ENCODE measurements around the gene ZDHHC12.

The ZDHHC12 gene

DNA sequence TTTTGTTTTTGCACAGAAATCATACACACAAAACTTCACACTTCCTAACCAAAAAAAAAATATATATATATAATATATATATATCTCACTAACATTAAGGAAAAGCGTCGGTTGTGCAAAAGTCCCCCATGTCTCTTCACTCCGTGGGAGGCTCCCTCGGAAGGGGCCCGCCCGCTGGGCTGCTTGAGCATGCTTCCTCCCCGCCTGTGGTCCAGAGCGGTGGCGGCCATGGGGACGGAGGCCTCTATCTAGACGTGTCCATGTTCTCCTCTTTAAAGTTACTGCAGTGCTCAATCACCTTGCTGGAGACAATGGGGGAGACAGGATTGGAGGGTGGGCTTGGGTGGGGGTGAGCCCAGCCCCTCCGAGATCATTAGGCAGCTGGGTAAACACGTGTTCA is 7.2 kb upstream of the ZDHHC12 start:
- DNase-seq (ENCODE audit: low read depth in 2 of 2, low spot score in 1 of 2), result no peak

DNA sequence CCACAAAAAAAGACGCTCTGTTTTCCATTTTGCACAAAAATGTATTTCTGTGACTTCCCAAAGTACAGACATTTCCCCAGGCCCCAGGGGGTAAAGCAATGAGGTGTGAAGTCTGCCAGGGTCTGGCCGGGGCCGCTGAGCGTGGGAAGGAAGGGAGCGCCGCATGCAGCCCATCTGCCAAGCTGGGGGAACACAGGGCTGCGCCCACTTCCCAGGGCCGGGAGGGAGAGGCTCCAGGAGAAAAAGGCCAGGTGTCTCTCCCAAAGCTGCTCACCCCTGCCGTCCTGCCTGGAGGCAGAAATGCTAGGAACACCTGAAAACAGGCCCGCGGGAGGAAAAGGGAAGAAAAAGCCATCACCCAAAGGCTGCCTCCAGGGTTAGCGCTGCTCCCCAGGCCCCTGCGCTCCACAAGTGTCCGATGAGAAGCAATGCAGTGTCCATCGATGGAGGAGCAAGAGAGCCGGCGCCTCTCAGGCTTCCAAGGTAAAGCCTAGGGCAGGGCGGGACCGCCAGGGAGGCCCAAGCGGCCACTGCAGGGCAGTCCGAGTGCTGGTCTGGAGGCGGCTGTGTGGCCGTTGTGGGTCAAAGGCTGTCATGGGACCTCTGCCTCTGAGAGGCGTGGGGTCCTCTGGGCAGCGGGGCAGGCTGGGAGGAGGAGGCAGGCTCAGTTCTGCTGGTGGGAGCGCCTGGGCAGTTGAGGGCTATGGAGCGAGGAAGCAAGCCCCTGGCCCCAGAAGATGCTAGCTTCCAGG is 6.0 kb upstream of the ZDHHC12 start:
- DNase-seq (ENCODE audit: low read depth in 2 of 2, low spot score in 1 of 2), result no peak

DNA sequence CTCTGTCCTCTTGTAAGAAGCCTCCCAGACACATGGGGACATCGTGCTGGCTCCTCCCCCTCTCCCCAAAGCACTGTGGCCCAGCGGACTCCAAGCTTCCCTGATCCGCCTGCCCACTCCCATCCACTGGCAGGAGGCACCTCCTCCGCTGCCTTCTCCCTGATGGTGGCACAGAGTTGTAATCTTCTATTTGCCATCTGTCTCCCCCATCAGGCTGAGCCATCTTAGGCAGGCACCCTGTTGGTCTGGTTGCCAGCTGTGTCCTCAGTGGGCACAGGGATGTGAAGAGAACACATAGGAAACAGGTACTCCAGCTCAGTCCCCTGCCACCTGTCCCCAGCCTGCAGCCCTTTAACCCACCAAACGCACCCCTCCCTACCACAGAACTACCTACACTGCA is 5.4 kb upstream of the ZDHHC12 start:
- DNase-seq (ENCODE audit: low read depth in 2 of 2, low spot score in 1 of 2), result no peak

DNA sequence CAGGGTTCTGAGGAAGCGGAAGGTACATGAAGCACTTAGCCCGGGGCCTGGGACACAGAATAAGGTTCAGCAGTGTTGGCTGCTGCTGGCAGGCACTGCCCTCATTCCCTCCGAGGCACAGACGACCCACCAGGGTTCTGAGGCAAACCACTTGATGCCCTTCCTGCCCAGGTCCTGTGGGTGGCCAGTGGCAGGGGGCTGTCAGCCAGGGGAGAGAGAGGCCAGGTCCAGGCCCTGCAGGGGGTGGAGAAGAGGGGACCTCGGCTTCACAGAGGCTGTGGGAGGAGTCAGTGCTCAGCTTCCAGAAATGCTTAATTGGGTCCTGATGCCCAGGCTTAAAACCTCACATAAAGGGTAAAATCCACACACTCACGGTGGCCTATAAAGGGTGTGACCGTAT is 4.4 kb upstream of the ZDHHC12 start:
- DNase-seq (ENCODE audit: low read depth in 2 of 2, low spot score in 1 of 2), result no peak

DNA sequence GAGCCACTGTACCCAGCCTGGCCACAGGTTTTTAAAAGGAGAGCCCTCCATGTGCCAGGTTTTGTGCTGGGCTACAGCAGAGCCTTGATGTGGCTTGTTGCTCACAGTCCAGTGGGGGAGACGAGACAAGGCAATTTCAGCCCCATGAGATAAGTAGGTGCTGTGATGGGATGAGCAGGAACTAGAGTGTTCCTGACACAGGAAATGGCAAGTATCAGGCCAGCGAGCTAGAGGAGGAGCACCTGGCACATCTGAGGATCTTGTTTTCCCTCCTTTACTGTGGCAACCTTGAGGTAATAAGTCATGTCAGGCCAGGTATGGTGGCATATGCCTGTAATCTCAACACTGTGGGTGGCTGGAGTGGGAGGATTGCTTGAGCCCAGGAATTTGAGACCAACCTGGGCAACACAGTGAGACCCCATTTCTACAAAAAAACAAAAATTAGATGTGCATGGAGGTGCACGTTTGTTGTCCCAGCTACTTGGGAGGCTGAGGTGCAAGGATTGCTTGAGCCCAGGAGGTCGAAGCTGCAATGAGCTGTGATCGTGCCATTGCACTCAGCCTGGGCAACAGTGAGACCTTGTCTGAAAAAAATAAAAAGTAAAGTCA is 3.8 kb upstream of the ZDHHC12 start:
- no peak for DNase-seq (ENCODE audit: low read depth in 2 of 2, low spot score in 1 of 2)

DNA sequence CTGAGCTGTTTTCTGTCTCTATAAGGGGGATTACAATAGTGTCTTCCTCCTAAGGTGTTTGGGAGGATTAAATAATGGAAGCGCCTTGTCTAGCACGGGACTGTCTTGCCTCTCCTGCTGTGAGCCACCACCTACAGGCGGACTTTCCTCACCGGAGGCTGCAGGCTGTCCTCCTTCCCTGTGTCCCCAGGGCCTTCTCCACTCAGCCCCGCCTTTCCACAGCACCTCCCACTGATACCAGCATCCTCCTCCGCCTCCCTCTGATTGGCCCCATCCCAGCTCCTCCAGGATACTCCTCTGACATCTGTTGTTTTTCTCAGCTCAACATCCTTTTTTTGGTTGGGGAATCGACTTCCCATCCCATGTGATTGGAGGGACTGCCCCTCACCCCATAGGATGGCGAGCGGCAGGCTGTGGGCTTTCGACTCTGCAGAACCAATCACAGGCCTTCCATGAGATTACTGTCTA is 851 bp upstream of the ZDHHC12 start:
- DNase-seq (ENCODE audit: low read depth in 2 of 2, low spot score in 1 of 2), result no peak

DNA sequence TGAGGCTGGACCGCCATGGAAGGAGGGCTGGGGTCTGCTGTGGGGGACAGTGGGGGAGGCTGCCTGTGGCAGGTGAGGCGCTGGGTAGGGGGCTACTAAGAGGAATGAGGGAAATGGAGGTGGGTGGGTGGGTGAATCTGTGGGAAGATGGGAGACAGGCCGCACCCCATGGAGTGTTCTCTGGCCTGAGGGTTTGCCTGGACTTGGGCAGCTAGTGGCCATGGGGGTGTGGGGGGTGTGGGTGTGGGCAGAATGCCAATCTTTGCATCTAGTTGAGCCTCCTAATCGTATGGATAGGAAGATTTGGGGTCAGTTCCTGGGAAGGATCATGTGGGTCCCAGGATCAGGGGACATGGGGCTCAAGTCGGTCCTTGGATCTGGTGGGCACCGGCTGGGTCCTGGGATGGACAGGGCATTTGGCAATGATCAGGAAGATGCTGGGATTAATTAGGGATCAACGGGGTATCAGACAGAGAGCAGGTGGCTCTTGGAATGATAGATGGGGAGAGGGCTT is 518 bp downstream of the ZDHHC12 start:
- no peak for DNase-seq (ENCODE audit: low read depth in 2 of 2, low spot score in 1 of 2)

DNA sequence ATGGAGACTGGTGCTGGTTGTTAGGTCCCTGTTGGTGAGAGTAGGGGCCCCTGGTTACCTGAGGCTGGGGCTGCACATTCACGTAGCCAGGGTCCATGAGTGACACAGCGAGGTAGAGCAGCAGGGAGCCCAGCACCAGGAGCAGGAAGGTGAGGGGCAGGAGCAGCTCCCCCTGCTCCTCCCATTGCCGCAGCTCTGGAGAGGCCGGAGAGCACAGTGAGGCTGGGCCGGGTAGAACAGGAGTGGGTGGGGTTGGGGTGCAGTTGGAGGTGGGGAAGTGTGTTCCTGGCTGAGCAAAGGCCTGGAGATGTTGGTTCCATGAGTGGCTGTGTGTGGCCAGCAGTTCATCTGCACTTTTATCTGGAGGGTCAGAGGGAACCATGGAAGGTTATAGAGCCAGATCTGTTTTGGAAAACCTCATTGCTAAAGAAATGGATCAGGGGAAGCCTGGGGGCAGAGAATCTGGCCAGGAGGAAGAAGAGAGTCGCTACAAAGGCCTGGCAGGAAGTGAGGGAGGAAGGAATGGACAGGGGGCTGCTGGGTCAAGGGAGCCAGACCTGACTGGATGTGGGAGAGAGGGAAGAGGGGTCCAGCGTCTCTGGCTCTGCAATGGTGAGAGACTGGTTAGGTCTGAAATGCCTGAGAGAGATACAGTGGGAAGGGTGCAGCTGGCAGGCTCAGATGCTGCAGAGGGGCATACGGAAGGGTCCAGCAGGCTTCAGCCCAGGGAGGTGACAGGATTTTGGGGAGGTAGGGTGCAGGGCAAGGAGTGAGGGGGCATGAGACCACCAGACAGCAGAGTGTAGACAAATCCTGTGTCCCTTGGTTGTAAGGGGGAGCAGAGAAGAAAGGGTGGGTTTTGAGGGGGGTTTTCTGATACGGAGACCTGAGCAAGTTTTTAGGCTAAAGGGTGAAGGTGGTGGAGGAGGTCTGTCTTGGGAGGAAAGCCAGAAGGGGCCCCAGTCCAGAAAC is 1.3 kb downstream of the ZDHHC12 start:
- DNase-seq (ENCODE audit: low read depth in 2 of 2, low spot score in 1 of 2), result no peak

DNA sequence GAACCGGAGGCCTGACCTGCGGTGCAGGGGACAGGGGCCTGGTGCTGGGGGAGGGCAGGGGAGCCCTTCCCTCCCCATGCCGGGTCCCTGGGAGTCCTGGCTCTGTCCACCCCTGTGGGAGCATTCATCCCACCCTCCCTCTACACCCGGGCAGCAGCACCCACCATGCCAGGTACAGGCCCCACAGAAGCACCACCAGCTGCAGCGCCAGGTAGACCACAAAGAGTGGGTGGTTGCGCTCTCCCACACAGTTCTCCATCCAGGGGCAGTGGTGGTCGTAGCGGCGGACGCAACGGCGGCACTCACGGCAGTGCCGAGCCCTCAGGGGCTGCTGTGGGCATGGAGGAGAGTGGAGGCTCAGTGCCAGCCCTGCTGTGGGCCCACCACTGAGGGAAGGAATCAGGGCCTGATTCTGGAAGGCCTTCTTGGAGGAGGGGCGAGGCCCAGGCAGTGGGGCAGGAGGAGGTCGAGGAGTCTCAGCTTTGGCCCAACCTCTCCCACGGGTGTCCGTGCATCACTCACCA is 2.4 kb downstream of the ZDHHC12 start:
- DNase-seq (ENCODE audit: low read depth in 2 of 2, low spot score in 1 of 2), result no peak

DNA sequence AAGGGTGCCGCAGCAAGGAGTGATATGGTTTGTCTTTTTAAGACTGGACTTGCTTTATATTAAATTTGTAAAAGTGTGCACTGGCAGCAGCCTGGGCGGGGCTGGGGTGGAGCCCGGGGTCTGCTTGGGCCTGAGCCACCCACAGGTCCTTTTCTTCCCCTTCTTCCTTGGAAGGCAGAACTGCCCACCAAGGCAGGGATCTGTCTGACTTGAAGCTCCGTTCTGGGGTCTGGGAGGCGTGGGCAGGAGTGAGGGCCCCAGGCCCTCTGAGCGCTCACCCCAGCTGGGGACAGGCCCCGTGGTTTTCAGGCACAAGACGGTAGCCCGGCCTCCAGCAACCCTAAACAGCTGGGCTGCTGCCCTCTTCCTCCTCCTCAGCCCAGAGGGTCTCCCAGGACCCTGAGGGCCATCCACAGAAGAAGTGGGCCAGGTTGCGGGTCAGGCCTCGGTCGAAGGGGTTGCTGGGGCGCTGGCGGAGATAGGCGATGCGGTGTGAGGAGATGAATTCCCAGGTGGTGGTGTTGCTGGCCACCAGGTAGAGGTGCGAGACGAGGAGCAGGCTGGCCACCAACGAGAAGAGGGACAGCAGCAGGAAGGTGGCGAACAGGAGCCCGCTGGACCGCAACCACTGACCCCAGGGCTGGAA is 3.0 kb downstream of the ZDHHC12 start:
- DNase-seq (ENCODE audit: low read depth in 2 of 2, low spot score in 1 of 2), result no peak

DNA sequence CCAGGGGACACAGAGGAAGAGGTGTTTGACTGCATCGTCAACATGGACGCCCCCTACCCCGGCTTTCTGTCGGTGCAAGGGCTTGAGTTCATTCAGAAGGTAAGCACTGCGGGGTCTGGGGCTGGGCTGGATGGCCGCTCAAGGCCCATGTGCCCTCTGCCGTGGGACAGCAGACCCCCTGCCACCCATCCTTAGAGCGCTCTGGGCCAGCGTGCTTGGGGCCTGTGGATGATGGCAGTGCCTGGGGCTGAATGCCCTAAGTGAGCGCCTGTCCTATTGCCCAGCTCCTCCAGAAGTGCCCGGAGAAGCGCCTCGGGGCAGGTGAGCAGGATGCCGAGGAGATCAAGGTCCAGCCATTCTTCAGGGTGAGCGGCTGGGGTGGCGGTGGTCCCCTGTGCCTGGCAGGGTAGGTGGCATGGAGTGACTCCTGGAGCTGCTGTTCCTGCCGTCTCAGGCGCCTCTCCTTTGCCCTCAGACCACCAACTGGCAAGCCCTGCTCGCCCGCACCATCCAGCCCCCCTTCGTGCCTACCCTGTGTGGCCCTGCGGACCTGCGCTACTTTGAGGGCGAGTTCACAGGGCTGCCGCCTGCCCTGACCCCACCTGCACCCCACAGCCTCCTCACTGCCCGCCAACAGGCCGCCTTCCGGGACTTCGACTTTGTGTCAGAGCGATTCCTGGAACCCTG is 3.9 kb downstream of the ZDHHC12 start:
- no peak for DNase-seq (ENCODE audit: low read depth in 2 of 2, low spot score in 1 of 2)

DNA sequence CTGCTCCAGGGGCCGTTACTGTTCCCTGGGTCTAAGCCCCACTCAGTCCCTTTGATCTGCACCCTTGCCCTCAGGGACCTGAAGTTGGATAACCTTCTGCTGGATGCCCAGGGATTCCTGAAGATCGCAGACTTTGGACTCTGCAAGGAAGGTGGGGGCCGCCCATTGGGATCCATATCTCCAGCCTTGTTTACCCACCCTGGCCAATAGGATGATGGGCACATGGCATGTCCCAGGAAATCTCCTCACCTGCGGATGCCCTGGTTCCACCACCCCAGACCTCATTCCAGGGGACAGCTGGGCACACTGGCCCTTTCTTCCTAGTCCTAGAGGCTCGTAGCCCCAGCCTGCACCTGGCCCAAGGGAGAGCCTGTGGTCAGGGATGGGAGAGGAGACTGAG is 5.5 kb downstream of the ZDHHC12 start:
- no peak for DNase-seq (ENCODE audit: low read depth in 2 of 2, low spot score in 1 of 2)

DNA sequence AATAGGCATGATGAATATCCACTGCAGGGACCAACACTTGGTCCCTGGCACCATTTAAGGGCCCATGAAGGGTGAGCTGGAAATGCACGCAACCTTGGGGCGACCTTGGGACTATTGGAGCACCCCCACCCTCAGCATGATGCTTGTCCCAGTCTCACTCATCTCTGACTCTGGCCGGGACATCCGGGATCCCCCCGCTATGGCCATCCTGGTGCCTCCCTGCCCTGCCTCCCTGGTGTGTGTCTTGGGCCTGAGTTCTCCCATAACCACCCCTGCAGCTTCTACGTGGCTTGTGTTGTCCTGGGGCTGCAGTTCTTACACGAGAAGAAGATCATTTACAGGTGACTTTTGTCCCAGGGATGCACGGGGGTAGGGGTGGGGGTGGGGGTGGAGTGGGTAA is 5.9 kb downstream of the ZDHHC12 start:
- no peak for DNase-seq (ENCODE audit: low read depth in 2 of 2, low spot score in 1 of 2)

DNA sequence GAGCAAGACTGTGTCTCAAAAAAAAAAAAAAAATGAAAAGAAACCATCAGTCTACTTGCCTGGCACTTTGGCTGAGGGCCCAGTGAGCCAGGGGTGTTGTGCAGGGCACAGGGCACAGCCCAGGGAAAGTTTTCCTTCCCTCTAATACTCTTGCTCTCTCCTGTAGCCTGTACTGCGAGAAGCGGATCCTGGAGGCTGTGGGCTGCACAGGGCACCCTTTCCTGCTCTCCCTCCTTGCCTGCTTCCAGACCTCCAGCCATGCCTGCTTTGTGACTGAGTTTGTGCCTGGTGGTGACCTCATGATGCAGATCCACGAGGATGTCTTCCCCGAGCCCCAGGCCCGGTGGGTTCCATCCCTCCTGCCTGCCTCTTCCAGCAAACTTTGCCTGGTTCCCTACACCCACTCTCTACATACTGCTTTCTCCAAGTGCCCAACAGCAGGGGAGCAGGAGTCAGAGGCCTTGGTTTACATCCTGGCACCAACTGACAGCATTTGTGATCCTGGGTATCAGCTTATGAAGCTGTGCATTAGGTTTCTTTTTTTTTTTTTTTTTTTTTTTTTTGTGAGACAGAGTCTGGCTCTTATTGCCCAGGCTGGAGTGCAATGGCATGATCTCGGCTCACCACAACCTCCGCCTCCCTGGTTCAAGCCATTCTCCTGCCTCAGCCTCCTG is 7.2 kb downstream of the ZDHHC12 start:
- DNase-seq (ENCODE audit: low read depth in 2 of 2, low spot score in 1 of 2), result no peak

DNA sequence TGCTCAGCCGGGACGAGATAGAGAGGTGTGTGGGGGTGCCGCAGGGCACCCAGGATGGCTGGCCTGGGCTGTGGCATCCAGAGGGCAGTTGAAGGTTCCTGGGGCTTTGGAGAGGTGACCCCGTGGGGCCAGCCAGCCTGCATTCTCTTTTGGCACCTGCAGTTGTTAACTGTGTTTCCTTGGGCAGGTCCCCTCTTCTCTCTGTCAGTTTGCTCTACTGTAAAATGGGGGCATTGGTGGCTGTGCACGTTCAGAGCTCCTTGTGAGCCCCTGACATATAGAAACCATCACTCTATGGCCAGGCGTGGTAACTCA is 8.5 kb downstream of the ZDHHC12 start:
- no peak for DNase-seq (ENCODE audit: low read depth in 2 of 2, low spot score in 1 of 2)

DNA sequence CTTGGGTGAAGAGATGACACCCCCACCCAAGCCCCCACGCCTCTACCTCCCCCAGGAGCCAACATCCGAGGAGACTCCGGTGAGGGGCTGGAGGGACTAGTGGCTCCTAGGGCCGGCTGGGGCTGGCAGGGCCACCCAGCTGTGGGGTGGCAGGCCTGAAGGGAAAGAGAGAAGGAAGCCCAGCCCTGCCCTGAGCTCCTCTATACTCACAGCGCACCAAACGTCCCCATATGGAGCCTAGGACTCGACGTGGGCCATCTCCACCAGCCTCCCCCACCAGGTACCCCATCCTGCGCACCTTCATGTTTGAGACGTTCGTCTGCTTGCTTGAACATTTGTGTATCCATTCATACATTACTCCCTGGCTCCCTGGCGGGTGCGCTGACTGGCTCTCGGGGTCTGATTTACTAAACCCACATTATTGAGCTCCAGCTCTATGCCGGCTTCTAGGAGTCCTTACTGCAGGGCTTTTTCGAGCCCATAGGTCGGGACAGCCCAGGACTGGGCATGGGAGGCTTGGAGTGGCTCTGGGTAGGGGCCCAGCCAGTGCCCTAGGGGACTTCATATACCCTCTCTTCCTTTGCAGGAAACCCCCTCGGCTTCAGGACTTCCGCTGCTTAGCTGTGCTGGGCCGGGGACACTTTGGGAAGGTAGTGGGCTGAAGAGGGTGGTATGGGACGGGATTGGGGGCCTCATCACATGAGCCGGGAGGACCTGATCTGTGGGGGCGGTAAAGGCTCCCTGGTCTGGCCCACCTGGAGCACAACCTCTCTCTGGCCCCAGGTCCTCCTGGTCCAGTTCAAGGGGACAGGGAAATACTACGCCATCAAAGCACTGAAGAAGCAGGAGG is 9.1 kb downstream of the ZDHHC12 start:
- no peak for DNase-seq (ENCODE audit: low read depth in 2 of 2, low spot score in 1 of 2)

DNA sequence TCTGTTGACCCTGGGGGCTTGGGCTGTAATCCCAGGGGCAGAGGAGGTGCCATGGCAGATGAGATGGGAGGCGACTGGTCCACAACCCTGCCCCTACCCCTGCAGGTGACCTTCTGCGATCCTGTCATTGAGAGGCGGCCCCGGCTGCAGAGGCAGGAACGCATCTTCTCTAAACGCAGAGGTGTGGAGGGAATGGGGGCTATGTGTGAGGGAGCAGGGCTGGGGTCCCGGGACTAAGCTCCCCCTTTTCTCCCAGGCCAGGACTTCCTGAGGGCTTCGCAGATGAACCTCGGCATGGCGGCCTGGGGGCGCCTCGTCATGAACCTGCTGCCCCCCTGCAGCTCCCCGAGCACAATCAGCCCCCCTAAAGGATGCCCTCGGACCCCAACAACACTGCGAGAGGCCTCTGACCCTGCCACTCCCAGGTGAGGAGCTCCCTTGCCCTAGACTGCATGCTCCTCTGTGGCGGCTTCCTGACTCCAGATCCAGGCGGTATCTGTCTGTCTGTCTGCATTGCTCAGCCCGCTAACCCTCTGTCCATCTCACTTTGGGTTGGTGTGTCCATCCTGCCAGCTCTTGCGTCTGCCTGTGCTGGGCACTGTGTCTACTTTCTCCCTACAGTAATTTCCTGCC is 9.9 kb downstream of the ZDHHC12 start:
- no peak for DNase-seq (ENCODE audit: low read depth in 2 of 2, low spot score in 1 of 2)

DNA sequence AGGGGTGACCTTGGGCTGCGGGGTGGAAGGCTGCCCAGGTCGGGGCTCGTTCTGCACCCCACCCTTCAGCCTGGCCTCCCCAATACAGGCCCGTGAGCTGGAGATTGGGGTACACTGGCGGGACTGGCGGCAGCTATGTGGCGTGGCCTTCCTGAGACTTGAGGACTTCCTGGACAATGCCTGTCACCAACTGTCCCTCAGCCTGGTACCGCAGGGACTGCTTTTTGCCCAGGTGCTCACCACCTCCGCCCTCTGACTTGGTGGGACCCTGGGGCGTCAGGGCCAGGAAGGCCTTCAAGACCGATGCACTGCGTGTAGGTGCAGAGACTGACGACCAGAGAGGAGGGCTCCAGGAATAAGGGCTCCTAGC is 10.5 kb downstream of the ZDHHC12 start:
- DNase-seq (ENCODE audit: low read depth in 2 of 2, low spot score in 1 of 2), result no peak
